Measurements from ENCODE around the gene CHIT1. TPM values are rescaled to one million over a fixed set of nuclear protein-coding genes. Genes with fewer than 3 reads are reported as not detected.

The CHIT1 gene
- total and polyA plus RNA-seq, 9 of the 15 experiments (the other 6 are each of a cell fraction or from before 2014, with no cell fraction given) = not detected

- DNase-seq (ENCODE audit: extremely low read depth in 1 of 4, low spot score in 3 of 4) (no peak), FAIRE-seq (no peak), ATAC-seq (no peak)
- ChIA-PET POLR2A (interaction anchor here (0.9 to 1.1 kb wide), 2 partner anchors 30 to 39 kb away, joined by 3 read pairs; no protein-coding TSS in a partner anchor), CTCF (ENCODE audit: low intra/inter-chr PET ratio) (no interaction called here)
- Histone ChIP-seq H3K4me2 (ENCODE audit: insufficient read depth, low read length) (no peak overlapping the region), H3K4me1 (replicated peaks in 1 of 2; ENCODE audit: control insufficient read depth in 2 of 2, insufficient read depth in 2 of 2, low read length in 2 of 2) (0 out of 5 replicates have a peak, but pooled peaks cover 0 to 2% of the 10 kb centered on the region in 2 experiments), H2AFZ (ENCODE audit: low read depth, low read length) (no peak overlapping the region), H3K79me2 (ENCODE audit: control insufficient read depth, insufficient read depth, low read length) (no peaks in the 10 kb centered on the region), H4K20me1 (replicated peaks; ENCODE audit: control insufficient read depth, insufficient read depth, low read length) (peaks cover 20% of the 10 kb centered on the region), H3K36me3 (ENCODE audit: control insufficient read depth, insufficient read depth, low read length) (no peaks in the 10 kb centered on the region), H3K27ac (ENCODE audit: extremely low read depth, low read depth, low read length) (no peak overlapping the region), H3K4me3 (no peak overlapping the region), H3K9me3 (replicated peaks; ENCODE audit: control insufficient read depth, insufficient read depth, low read depth, low read length) (no peaks in the 10 kb centered on the region), H3K9ac (ENCODE audit: insufficient read depth in 1 of 2, low read depth in 2 of 2, low read length in 2 of 2) (no peak overlapping the region), H3K27me3 (ENCODE audit: control insufficient read depth in 2 of 2, insufficient read depth in 2 of 2, low read length in 2 of 2) (peaks cover 17 to 72% of the 10 kb centered on the region in 2 experiments; a peak in 4 of 5 replicates), H3K9me1 (ENCODE audit: control insufficient read depth, insufficient read depth, low read length) (no peaks in the 10 kb centered on the region)
- intact Hi-C loops (cut with micrococcal nuclease) = no loop called here
- BruUV-seq (replicated peaks) = no TSS peak
- TF ChIP-seq ID3 (CRISPR knock-in tag; IDR thresholded peaks at IDR 0.05) (no peak), ID3 (tag; IDR thresholded peaks at IDR 0.05) (no peak), EP400 (IDR thresholded peaks at IDR 0.05) (no peak), ETV1 (tag; conservative IDR thresholded peaks at IDR 0.05; ENCODE audit: low read depth) (no peak), NCOA2 (IDR thresholded peaks at IDR 0.05; ENCODE audit: partially characterized antibody in 2 of 2) (no peak), ETV6 (IDR thresholded peaks at IDR 0.05; ENCODE audit: borderline replicate concordance in 1 of 2, low read depth in 2 of 2, low read length in 1 of 2) (no peak), ETV6 (CRISPR knock-in tag; IDR thresholded peaks at IDR 0.05; ENCODE audit: borderline replicate concordance) (no peak), POLR3A (IDR thresholded peaks at IDR 0.05; ENCODE audit: borderline replicate concordance, extremely low read depth, insufficient read depth, insufficient read length) (no peak), TSC22D4 (tag; IDR thresholded peaks at IDR 0.05) (no peak), ZNF3 (CRISPR knock-in tag; IDR thresholded peaks at IDR 0.05) (no peak), KLF16 (IDR thresholded peaks at IDR 0.05) (no peak), ZBTB1 (CRISPR knock-in tag; IDR thresholded peaks at IDR 0.05; ENCODE audit: borderline replicate concordance, low read depth) (no peak)
- TF ChIP-seq, protein P1, sequence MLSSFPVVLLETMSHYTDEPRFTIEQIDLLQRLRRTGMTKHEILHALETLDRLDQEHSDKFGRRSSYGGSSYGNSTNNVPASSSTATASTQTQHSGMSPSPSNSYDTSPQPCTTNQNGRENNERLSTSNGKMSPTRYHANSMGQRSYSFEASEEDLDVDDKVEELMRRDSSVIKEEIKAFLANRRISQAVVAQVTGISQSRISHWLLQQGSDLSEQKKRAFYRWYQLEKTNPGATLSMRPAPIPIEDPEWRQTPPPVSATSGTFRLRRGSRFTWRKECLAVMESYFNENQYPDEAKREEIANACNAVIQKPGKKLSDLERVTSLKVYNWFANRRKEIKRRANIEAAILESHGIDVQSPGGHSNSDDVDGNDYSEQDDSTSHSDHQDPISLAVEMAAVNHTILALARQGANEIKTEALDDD (IDR thresholded peaks at IDR 0.05) = no peak
- in situ Hi-C loops (cut with MboI) = no loop called here
- under 1% methylated on average over 6 of the region's 6 CpGs for WGBS (ENCODE audit: insufficient coverage, low coverage, missing lambda C conversion rate)
Observed at GRCh38 chr1:203177036-203177405, 52.5 kb downstream of the CHIT1 start.
